HepG2 (cell line): Measurements from ENCODE around the gene DNALI1. TPM values are rescaled to one million over a fixed set of nuclear protein-coding genes. Genes with fewer than 3 reads are reported as not detected.

Experiments
- ATAC-seq: fragments of 200-7000 bp; cut with Tn5 transposase; 3 replicates; pipeline ENCODE4 v1.9.1; 2020; ENCODE audit warnings: mild to moderate bottlenecking, moderate library complexity
- BruUV-seq: library from RNA; stranded (reverse); fragments of 400-500 nt; replicated peaks from 2 replicates; lab custom pipeline; 2021; lab: Mats Ljungman, UMichigan
- CTCF ChIA-PET: fragments of 300-600 bp; formaldehyde crosslinking; extraction: SDS; loops from one replicate; lab custom pipeline; 2021; ENCODE audit warnings: low total read pairs, inconsistent platforms, low intra/inter-chr PET ratio; lab: Yijun Ruan, JAX
- POLR2A ChIA-PET: fragments of 350-600 bp; sonication (Branson Sonifier 250); formaldehyde crosslinking; loops from one replicate; lab custom pipeline; 2020; ENCODE audit warnings: antibody characterized with exemption, inconsistent platforms; lab: Yijun Ruan, JAX
- DNase-seq: peaks from one replicate; pipeline ENCODE4 v3.0.0-alpha.2; 2015; ENCODE audit warnings: low spot score
- FAIRE-seq: peaks from 3 replicates; lab custom pipeline; 2011; peaks lifted over from hg19 to GRCh38; lab: Jason Lieb, UNC
- H2AFZ ChIP-seq: one replicate; pipeline ENCODE4 v1.6.1; 2011; ENCODE audit warnings: low read length, inconsistent platforms
- H3K27ac ChIP-seq: fragments of 300-600 bp; 3 replicates; pipeline ENCODE4 v1.8.0; 2011; ENCODE audit warnings: mixed run types, mild to moderate bottlenecking, mixed read lengths, low read length, inconsistent platforms; ENCODE audit not compliant: insufficient read depth; ENCODE audit errors: extremely low read length
- H3K27me3 ChIP-seq, 2 experiments: fragments of 200-600 bp in 1 of 2; 2 replicates in 1 of 2; 3 replicates in 1 of 2; pipeline versions ENCODE4 v1.6.0 to v1.8.0; 2011; ENCODE audit warnings: low read length in 2 of 2, mild to moderate bottlenecking in 2 of 2, moderate library complexity in 2 of 2, inconsistent platforms in 1 of 2; ENCODE audit not compliant: insufficient read depth in 2 of 2, control insufficient read depth in 1 of 2
- H3K36me3 ChIP-seq, 2 experiments: fragments of 200-600 bp in 1 of 2; replicated peaks in 1 of 2; 2 replicates in 1 of 2; 3 replicates in 1 of 2; pipeline versions ENCODE4 v1.5.1 to v1.8.0; 2011; ENCODE audit warnings: low read length in 2 of 2, inconsistent platforms in 1 of 2; ENCODE audit not compliant: insufficient read depth in 2 of 2, control insufficient read depth in 1 of 2
- H3K4me1 ChIP-seq: 2 replicates; pipeline ENCODE4 v1.5.1; 2012; ENCODE audit warnings: low read length, inconsistent platforms; ENCODE audit not compliant: insufficient read depth
- H3K4me2 ChIP-seq: 2 replicates; pipeline ENCODE4 v1.6.0; 2011; ENCODE audit warnings: low read depth, low read length, inconsistent platforms
- H3K4me3 ChIP-seq, 3 experiments: fragments of 200-600 bp in 1 of 3; sonication (generic), shearing (Covaris generic) in 1 of 3; replicated peaks in 1 of 3; 2 replicates each; pipeline ENCODE4 v1.5.1; 2011 to 2016; ENCODE audit warnings: low read length in 3 of 3, inconsistent platforms in 2 of 3, low read depth in 2 of 3, mild to moderate bottlenecking in 2 of 3, control low read depth in 1 of 3, mixed read lengths in 1 of 3; ENCODE audit not compliant: insufficient read depth in 1 of 3
- H3K79me2 ChIP-seq: one replicate; pipeline ENCODE4 v1.6.1; 2011; ENCODE audit warnings: low read length, inconsistent platforms; ENCODE audit not compliant: insufficient read depth
- H3K9ac ChIP-seq: 2 replicates; pipeline ENCODE4 v1.6.0; 2011; ENCODE audit warnings: mild to moderate bottlenecking, low read depth, low read length, inconsistent platforms; ENCODE audit not compliant: insufficient read depth
- H3K9me3 ChIP-seq: 2 replicates; pipeline ENCODE4 v1.5.1; 2012; ENCODE audit warnings: mild to moderate bottlenecking, low read length
- H4K20me1 ChIP-seq: 2 replicates; pipeline ENCODE4 v1.6.0; 2011; ENCODE audit warnings: inconsistent platforms, mild to moderate bottlenecking, low read length, moderate library complexity; ENCODE audit not compliant: insufficient read depth
- FOXC1 ChIP-seq: sonication (generic); formaldehyde crosslinking; IDR thresholded peaks from 2 replicates; pipeline ENCODE4 v1.8.0; 2022; ENCODE audit warnings: mild to moderate bottlenecking, missing genetic modification reagents, borderline replicate concordance
- GPN1 ChIP-seq: sonication (generic); formaldehyde crosslinking; IDR thresholded peaks from 2 replicates; pipeline ENCODE4 v1.5.1; 2020; ENCODE audit warnings: missing genetic modification reagents, borderline replicate concordance
- HBP1 ChIP-seq: IDR thresholded peaks from 2 replicates; pipeline ENCODE4 v1.6.1; 2016; ENCODE audit warnings: low read depth, control low read depth
- JUND ChIP-seq: sonication (generic); formaldehyde crosslinking; IDR thresholded peaks from 2 replicates; pipeline ENCODE4 v1.8.0; 2022; ENCODE audit warnings: mild to moderate bottlenecking, missing genetic modification reagents
- MNT ChIP-seq: fragments of 450-650 bp; IDR thresholded peaks from 2 replicates; pipeline ENCODE4 v1.6.1; 2016
- NCOA5 ChIP-seq: sonication (generic); formaldehyde crosslinking; IDR thresholded peaks from 2 replicates; pipeline ENCODE4 v1.4.0; 2020; ENCODE audit warnings: missing genetic modification reagents
- PRDM4 ChIP-seq: sonication (generic); formaldehyde crosslinking; IDR thresholded peaks from 2 replicates; pipeline ENCODE4 v1.9.0; 2021; ENCODE audit warnings: missing genetic modification reagents, borderline replicate concordance
- RAD51 ChIP-seq: fragments of 450-650 bp; IDR thresholded peaks from 2 replicates; pipeline ENCODE4 v1.6.1; 2016; ENCODE audit warnings: borderline replicate concordance
- TBX3 ChIP-seq: fragments of 450-650 bp; IDR thresholded peaks from 2 replicates; pipeline ENCODE4 v1.6.1; 2017; ENCODE audit warnings: antibody characterized with exemption, mild to moderate bottlenecking, inconsistent platforms, borderline replicate concordance
- ZNF281 ChIP-seq: sonication (generic); formaldehyde crosslinking; IDR thresholded peaks from 2 replicates; pipeline ENCODE4 v1.4.0; 2020; ENCODE audit warnings: missing genetic modification reagents, borderline replicate concordance
- ZNF703 ChIP-seq: sonication (generic); formaldehyde crosslinking; IDR thresholded peaks from 2 replicates; pipeline ENCODE4 v1.5.1; 2020; ENCODE audit warnings: missing genetic modification reagents, mild to moderate bottlenecking, moderate library complexity, borderline replicate concordance
- WGBS: methylation state at CpG from one replicate; pipeline ENCODE4 v1.1.6; 2017; ENCODE audit warnings: low lambda C conversion rate; 5-methylcytosine and 5-hydroxymethylcytosine counted together
- in situ Hi-C: cut with HindIII; loops from 2 replicates; pipeline ENCODE4 v1.10.0; 2017; ENCODE audit warnings: low pct_unique_long_range_greater_than_20kb; ENCODE audit not compliant: extremely low pct_ligation_motif_present
- intact Hi-C: fragments of 100-400 bp; cut with micrococcal nuclease; formaldehyde crosslinking; loops from one replicate; pipeline ENCODE4 v1.10.0; 2022; ENCODE audit not compliant: unreplicated experiment
- polyA plus RNA-seq, 8 experiments: library from polyadenylated mRNA; depleted of rRNA in 3 of 8; stranded (reverse) in 7 of 8; unstranded in 1 of 8; fragments of >200 nt; fragmentation: Illumina TruSeq in 4 of 8; extraction: Trizol in 4 of 8; gene quantifications; 2 replicates each; pipeline versions ENCODE4 v1.2.1 to v1.2.3, GENCODE V29; 2011 to 2016; ENCODE audit warnings: low read depth in 4 of 8, missing spikeins in 1 of 8, mixed read lengths in 1 of 8; ENCODE audit not compliant: insufficient read depth in 1 of 8
- total RNA-seq, 5 experiments: library from RNA; depleted of rRNA; stranded (reverse); fragments of >200 nt; fragmentation: Illumina TruSeq; extraction: Trizol; gene quantifications; 2 replicates each; pipeline ENCODE4 v1.2.3, GENCODE V29; 2016; ENCODE audit warnings: low read depth in 1 of 5

The DNALI1 gene
- total and polyA plus RNA-seq, 2 of the 13 experiments (the other 11 are each of a cell fraction or from before 2014, with no cell fraction given): 0.42 to 0.70 TPM

GRCh38 chr1:37558411-37558810 is 1.7 kb downstream of the DNALI1 start (continued):
- no peak for TF ChIP-seq ZNF281 (CRISPR knock-in tag)
- no peak for TF ChIP-seq RAD51
- no peak for TF ChIP-seq GPN1 (CRISPR knock-in tag)

DNA sequence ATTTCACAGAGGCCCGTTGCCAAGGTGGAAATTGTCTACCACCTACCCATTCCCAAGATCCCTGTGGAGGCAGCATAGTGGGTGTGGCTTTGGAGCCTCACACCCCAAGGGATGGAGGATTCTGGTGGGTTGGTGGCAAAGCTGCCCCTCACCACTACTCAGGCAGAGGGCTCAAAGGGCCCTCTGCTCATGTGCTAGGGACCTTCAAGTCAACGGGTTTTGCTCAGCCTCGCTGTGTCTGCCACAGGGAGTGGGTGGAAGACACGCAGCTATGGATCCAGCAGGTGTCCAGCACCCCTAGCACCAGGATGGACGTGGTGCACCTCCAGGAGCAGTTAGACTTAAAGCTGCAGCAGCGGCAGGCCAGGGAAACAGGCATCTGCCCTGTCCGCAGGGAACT is 2.3 kb downstream of the DNALI1 start:
- no peak overlapping the region for H3K4me3 ChIP-seq
- no peaks in the 10 kb centered on the region for H3K27me3 ChIP-seq
- no TSS peak for BruUV-seq
- intact Hi-C loops: no loop called here
- ATAC-seq (peak; percentile 9), FAIRE-seq (no peak), DNase-seq (no peak)
- H3K36me3 ChIP-seq: no peaks in the 10 kb centered on the region
- ChIA-PET CTCF (no interaction called here), POLR2A (no interaction called here)
- TF ChIP-seq HBP1 (CRISPR knock-in tag) (no peak), ZNF703 (no peak), NCOA5 (no peak), TBX3 (no peak), MNT (no peak), FOXC1 (no peak), JUND (CRISPR knock-in tag) (no peak), PRDM4 (CRISPR knock-in tag) (no peak)
- WGBS: 75% methylated on average over 3 of the region's 7 CpGs
- H3K27ac ChIP-seq: no peak overlapping the region
- peaks cover 63% of the 10 kb centered on the region for H3K4me1 ChIP-seq
- H3K4me2 ChIP-seq: no peak overlapping the region
- H3K9ac ChIP-seq: no peak overlapping the region
- peaks cover under 1% of the 10 kb centered on the region for H3K79me2 ChIP-seq
- in situ Hi-C loops: no loop called here
- H4K20me1 ChIP-seq: no peaks in the 10 kb centered on the region
- H2AFZ ChIP-seq: no peak overlapping the region
- no peaks in the 10 kb centered on the region for H3K9me3 ChIP-seq
